ENCODE data around the gene ADAMTS17.

GRCh38 chr15:100096700-100097099 is 245.1 kb downstream of the ADAMTS17 start:
- no peak for TF ChIP-seq EP300 (IDR thresholded peaks at IDR 0.05; ENCODE audit: borderline replicate concordance)
- TF ChIP-seq TAF1 (IDR thresholded peaks at IDR 0.05; ENCODE audit: low read depth), result no peak

Measured in Ishikawa (cell line).